ENCODE measurements around the gene TRIM17. TPM values are rescaled to one million over a fixed set of nuclear protein-coding genes. Genes with fewer than 3 reads are reported as not detected.

TRIM17 gene
- total and polyA plus RNA-seq, 9 of the 15 experiments (the other 6 are each of a cell fraction or from before 2014, with no cell fraction given), result not detected

DNA sequence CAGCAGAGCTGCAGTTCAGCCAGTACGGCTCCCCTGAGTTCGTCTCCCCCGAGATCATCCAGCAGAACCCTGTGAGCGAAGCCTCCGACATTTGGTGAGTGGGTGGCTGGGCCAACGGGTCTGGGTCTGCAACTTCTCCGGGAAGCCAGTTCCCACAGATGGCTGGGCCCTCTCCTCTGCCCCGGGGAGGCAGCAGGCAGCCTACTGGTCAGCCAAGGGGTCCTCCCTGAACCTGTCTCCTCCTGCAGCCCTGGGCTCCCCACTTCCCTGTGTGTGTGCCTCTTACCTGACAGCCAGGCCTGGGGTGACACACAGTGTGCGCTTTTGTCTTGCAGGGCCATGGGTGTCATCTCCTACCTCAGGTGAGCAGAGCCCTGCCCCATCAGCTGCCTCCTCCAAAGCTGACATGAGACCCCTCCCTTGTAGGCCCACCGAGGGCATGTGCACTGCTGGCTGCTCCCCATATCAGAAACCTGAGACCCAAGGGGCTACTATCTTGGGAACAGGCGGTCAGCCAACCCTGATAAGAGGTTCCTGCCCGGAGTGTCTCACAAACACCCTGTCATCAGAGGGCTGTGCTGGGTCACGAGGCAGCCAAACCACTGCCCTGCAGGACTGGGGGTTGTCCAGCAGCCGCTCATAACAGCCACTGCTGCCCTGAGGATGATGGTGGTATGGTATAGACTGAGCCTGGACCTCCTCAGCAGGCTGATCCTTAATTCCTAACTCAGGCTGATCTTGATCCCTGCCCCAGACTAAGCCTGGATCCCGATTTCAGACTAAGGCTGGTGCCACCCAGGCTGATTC, 47.7 kb downstream of the TRIM17 start (continued):
- TF ChIP-seq, protein P1, sequence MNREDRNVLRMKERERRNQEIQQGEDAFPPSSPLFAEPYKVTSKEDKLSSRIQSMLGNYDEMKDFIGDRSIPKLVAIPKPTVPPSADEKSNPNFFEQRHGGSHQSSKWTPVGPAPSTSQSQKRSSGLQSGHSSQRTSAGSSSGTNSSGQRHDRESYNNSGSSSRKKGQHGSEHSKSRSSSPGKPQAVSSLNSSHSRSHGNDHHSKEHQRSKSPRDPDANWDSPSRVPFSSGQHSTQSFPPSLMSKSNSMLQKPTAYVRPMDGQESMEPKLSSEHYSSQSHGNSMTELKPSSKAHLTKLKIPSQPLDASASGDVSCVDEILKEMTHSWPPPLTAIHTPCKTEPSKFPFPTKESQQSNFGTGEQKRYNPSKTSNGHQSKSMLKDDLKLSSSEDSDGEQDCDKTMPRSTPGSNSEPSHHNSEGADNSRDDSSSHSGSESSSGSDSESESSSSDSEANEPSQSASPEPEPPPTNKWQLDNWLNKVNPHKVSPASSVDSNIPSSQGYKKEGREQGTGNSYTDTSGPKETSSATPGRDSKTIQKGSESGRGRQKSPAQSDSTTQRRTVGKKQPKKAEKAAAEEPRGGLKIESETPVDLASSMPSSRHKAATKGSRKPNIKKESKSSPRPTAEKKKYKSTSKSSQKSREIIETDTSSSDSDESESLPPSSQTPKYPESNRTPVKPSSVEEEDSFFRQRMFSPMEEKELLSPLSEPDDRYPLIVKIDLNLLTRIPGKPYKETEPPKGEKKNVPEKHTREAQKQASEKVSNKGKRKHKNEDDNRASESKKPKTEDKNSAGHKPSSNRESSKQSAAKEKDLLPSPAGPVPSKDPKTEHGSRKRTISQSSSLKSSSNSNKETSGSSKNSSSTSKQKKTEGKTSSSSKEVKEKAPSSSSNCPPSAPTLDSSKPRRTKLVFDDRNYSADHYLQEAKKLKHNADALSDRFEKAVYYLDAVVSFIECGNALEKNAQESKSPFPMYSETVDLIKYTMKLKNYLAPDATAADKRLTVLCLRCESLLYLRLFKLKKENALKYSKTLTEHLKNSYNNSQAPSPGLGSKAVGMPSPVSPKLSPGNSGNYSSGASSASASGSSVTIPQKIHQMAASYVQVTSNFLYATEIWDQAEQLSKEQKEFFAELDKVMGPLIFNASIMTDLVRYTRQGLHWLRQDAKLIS (CRISPR knock-in tag; IDR thresholded peaks at IDR 0.05), result no peak
- no peak for TF ChIP-seq SRSF1 (IDR thresholded peaks at IDR 0.05; ENCODE audit: low read depth, low read length)
- peak; percentile 81 for TF ChIP-seq MTA1 (IDR thresholded peaks at IDR 0.05; ENCODE audit: borderline replicate concordance)
- no peak for TF ChIP-seq BRF1 (IDR thresholded peaks at IDR 0.05; ENCODE audit: borderline replicate concordance, extremely low read depth, insufficient read length)
- peak; percentile 18; the same call in 1 of the 2 replicates for TF ChIP-seq ZNF79 (CRISPR knock-in tag; IDR thresholded peaks at IDR 0.05; ENCODE audit: low read depth)
- TF ChIP-seq MLX (CRISPR knock-in tag; conservative IDR thresholded peaks at IDR 0.05), result no peak
- no peak for TF ChIP-seq TAF15 (IDR thresholded peaks at IDR 0.05; ENCODE audit: low read depth, low read length)
- TF ChIP-seq HINFP (tag; conservative IDR thresholded peaks at IDR 0.05; ENCODE audit: low read depth), result 0 out of 2 replicates have a peak, but pooled peaks have one; percentile 5
- no peak for TF ChIP-seq IRF2 (CRISPR knock-in tag; IDR thresholded peaks at IDR 0.05)
- TF ChIP-seq ZNF551 (CRISPR knock-in tag; IDR thresholded peaks at IDR 0.05), result no peak
- TF ChIP-seq HOXB6 (CRISPR knock-in tag; IDR thresholded peaks at IDR 0.05; ENCODE audit: borderline replicate concordance), result no peak
- TF ChIP-seq HNRNPL (IDR thresholded peaks at IDR 0.05; ENCODE audit: low read depth, low read length), result no peak
- 0 out of 2 replicates have a peak, but pooled peaks have one; percentile 9 for TF ChIP-seq ZNF75A (CRISPR knock-in tag; IDR thresholded peaks at IDR 0.05)
- peak; percentile 80 for TF ChIP-seq SP1 (CRISPR knock-in tag; IDR thresholded peaks at IDR 0.05)
- no peak for TF ChIP-seq CHD4 (IDR thresholded peaks at IDR 0.05; ENCODE audit: insufficient read depth, insufficient replicate concordance, low read depth, low read length, poor library complexity, severe bottlenecking)
- peak; percentile 93 for TF ChIP-seq ZEB2 (IDR thresholded peaks at IDR 0.05)
- TF ChIP-seq ZNF146 (CRISPR knock-in tag; IDR thresholded peaks at IDR 0.05; ENCODE audit: unreplicated experiment), result no peak
- no peak for TF ChIP-seq RBM25 (IDR thresholded peaks at IDR 0.05; ENCODE audit: low read depth, low read length, severe bottlenecking)

Measured in K562 (cell line).